GM21367 (cell line): ENCODE measurements around the gene ZNF835.

Source experiments
- ATAC-seq: cut with Tn5 transposase; IDR thresholded peaks from one replicate; pipeline ENCODE4 v1.9.1; 2021; ENCODE audit not compliant: unreplicated experiment

ZNF835 gene

DNA sequence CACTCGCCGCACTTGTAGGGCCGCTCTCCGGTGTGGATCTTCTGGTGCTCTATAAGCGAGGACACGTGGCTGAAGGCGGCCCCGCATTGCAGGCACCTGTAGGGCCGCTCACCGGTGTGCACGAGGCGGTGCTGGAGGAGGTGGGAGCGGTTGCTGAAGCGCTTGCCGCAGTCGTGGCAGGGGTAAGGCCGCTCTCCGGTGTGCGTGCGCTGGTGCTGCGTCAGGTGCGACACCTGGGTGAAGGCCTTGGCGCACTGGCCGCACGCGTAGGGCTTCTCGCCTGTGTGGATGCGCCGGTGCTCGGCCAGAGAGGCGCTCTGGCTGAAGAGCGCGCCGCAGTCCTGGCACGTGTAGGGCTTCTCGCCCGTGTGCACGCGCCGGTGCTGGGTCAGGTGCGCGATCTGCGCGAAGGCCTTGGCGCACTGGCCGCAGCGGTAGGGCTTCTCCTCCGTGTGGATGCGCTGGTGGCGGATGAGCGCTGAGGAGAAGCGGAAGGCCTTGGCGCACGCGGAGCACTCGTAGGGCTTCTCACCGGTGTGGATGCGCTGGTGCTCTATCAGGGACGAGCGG lies 7.5 kb downstream of the ZNF835 start:
- no peak for ATAC-seq

DNA sequence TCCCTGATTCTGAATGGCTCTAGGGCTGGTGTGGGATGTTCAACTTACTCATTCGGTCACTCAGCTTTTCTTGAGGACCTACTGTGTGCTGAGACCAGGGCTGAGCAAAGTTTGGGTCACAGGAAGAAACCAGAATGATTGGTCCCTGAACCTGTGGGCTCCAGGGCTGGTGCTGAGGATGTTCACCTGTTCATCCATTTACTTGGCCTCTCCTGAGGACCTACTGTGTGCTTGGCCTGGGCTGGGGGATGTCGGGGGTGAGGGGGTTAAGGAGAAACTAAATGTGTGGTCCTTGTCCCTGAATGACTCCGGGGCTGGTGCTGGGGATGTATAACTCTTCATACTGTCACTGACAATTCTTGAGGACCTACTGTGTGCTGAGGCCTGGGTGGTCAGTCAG lies 10.3 kb downstream of the ZNF835 start:
- no peak for ATAC-seq

DNA sequence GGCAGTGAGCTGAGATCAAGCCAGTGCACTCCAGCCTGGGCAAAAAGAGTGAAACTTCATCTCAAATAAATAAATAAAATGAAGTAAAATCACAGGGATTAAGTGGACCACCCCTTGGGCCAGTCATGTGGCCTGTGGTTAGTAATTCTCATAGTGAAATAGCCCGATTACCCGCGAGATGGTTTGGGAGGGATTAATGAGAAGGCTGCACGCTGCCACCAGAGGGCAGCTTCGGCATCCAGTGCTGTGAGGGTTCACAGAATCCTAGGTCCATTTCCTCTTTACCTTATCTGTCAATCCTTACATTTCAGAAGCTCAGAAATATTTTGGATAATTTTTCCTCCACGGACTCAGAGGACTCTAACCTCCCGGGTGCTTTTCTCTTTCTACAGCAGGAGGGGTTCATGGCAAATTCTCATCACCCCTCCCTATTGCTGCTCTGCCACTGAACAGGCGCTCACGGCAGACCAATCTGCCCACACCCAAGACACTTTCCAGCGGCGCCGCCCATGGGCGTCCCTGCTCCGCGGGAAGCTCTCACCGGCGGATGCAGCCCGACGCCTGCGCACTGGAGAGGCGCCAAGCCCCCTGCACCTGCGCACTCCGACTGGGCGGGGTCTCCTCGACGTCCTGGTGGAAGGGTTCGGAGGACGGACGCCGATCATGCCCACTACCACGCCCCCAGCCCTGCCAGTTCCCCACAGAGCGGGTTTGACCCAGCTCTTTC lies 11.0 kb downstream of the ZNF835 start:
- ATAC-seq = no peak

DNA sequence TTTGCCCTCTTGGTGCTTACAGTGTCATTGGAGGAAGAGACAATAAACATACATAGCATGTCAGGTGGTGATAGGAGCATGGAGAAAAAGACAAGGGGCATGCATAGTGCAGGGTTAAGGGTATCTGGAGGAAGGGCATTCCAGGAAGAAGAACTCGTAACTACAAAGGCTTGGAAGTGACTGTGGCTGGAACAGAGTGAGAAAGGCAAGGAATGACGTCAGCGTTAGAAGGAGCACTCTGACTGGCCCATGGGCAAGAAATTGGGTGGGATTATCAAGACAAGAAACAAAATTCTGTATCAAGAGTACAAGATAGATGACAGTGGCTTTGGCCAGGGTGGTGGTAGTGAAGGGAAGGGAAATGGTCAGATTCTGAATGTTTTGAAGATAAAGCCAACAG lies 17.4 kb downstream of the ZNF835 start:
- no peak for ATAC-seq

- ATAC-seq = no peak
Observed at GRCh38 chr19:56643460-56643955, 28.0 kb downstream of the ZNF835 start.

- no peak for ATAC-seq
Observed at GRCh38 chr19:56642711-56643459, 28.7 kb downstream of the ZNF835 start, which contains the start of gene SMIM17. Gene SMIM17 (plus strand): TSS chr19:56643159. CDS start chr19:56645668, 2,509 bp downstream.

GRCh38 chr19:56639217-56639616 lies 32.3 kb downstream of the ZNF835 start:
- ATAC-seq = no peak

GRCh38 chr19:56637976-56638555 lies 33.5 kb downstream of the ZNF835 start:
- ATAC-seq = no peak

- no peak for ATAC-seq
Observed at GRCh38 chr19:56633021-56633420, 38.5 kb downstream of the ZNF835 start.

- ATAC-seq = no peak
Observed at GRCh38 chr19:56625708-56626107, 45.8 kb downstream of the ZNF835 start.

DNA sequence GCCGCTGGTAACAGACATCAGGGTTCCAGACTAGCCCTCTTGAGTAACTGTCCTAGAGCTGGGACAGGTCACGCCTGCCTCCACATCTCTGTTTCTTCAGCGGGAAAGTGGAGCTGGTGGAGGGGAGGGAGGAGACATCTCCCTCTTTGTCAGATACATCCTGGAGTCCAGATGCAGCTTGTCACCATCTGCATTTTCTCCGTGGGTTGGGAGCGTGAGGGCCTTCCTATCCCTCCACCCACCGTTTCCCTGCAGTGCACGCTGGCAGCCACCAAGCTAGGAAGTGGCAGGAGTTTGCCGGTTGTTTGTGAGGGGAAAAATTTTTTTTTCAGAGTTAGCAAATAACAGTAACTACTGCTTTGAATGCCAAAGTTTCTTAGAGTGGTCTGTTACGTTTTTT lies 48.6 kb downstream of the ZNF835 start:
- ATAC-seq = no peak

DNA sequence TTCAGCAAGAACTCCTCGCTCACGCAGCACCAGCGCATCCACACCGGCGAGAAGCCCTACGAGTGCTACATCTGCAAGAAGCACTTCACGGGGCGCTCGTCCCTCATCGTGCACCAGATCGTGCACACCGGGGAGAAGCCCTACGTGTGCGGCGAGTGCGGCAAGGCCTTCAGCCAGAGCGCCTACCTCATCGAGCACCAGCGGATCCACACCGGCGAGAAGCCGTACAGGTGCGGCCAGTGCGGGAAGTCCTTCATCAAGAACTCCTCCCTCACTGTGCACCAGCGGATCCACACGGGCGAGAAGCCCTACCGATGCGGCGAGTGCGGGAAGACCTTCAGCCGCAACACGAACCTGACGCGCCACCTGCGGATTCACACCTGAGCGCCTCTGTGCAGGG lies 49.2 kb downstream of the ZNF835 start:
- ATAC-seq = no peak

GRCh38 chr19:56619121-56619520 lies 52.4 kb downstream of the ZNF835 start:
- no peak for ATAC-seq

- no peak for ATAC-seq
Observed at GRCh38 chr19:56617531-56617930, 54.0 kb downstream of the ZNF835 start.

DNA sequence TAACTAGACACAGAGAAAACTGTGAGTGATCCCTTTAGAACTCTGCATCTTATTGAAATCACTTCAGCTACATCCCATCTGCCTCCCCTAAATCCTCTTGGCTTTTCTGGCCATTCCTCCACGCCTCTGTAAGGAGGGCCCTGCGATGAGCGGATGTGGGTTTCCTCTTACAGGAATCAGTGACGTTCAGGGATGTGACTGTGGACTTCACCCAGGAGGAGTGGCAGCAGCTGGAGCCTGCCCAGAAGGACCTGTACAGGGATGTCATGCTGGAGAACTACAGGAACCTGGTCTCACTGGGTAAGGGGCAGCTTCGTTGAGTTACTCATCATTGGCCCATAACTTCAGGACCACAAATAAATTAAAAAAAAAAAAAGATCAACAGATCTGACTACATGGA lies 57.9 kb downstream of the ZNF835 start:
- ATAC-seq = no peak

GRCh38 chr19:56612737-56613136 lies 58.8 kb downstream of the ZNF835 start:
- no peak for ATAC-seq
